Activated B cell treated with CpG ODN at 0.5 μM for 24 hours (primary cell): ENCODE measurements around the gene DTD1. TPM values are rescaled to one million over a fixed set of nuclear protein-coding genes. Genes with fewer than 3 reads are reported as not detected.
A peak's percentile ranks its signal among the peaks of the same experiment; 100 is the strongest.

Experiments used
- ATAC-seq: fragments of 200-7000 bp; cut with Tn5 transposase; one replicate; pipeline ENCODE4 v1.10.0; 2021; ENCODE audit warnings: low read depth, mild to moderate bottlenecking, moderate library complexity
- CTCF ChIA-PET: fragments of 350-600 bp; sonication (Branson Sonifier 250); formaldehyde crosslinking; loops from one replicate; lab custom pipeline; 2021; ENCODE audit warnings: antibody characterized with exemption; lab: Charles Lee
- POLR2A ChIA-PET: fragments of 350-600 bp; sonication (Branson Sonifier 250); formaldehyde crosslinking; loops from one replicate; lab custom pipeline; 2021; ENCODE audit warnings: antibody characterized with exemption; lab: Charles Lee
- DNase-seq: peaks from one replicate; pipeline ENCODE4 v3.0.0; 2022
- H3K27ac Mint-ChIP-seq: one replicate; pipeline ENCODE4 v1.8.0; 2020; ENCODE audit warnings: mixed read lengths
- H3K27me3 Mint-ChIP-seq: one replicate; pipeline ENCODE4 v1.8.0; 2021; ENCODE audit warnings: mixed read lengths
- H3K36me3 Mint-ChIP-seq: one replicate; pipeline ENCODE4 v1.8.0; 2021; ENCODE audit warnings: low read depth, mixed read lengths
- H3K4me1 Mint-ChIP-seq: one replicate; pipeline ENCODE4 v1.8.0; 2021; ENCODE audit warnings: mixed read lengths
- H3K4me3 Mint-ChIP-seq: one replicate; pipeline ENCODE4 v1.8.0; 2020; ENCODE audit warnings: mild to moderate bottlenecking, mixed read lengths
- H3K9me3 Mint-ChIP-seq: one replicate; pipeline ENCODE4 v1.8.0; 2020; ENCODE audit warnings: mixed read lengths
- intact Hi-C: fragments of 100-400 bp; cut with micrococcal nuclease; formaldehyde crosslinking; loops from one replicate; pipeline ENCODE4 v1.15.1; 2024
- total RNA-seq: library from RNA; stranded (reverse); gene quantifications from 2 replicates; pipeline ENCODE4 v1.2.3, GENCODE V29; 2022
- TF ChIP-seq, protein P1 (sequence below): fragments of 200-600 bp; IDR thresholded peaks from one replicate; pipeline ENCODE4 v1.8.0; 2022; ENCODE audit warnings: antibody characterized with exemption, mild to moderate bottlenecking

DTD1 gene
- total RNA-seq, 1 donor from 2014 or later: 27.5 TPM

DNA sequence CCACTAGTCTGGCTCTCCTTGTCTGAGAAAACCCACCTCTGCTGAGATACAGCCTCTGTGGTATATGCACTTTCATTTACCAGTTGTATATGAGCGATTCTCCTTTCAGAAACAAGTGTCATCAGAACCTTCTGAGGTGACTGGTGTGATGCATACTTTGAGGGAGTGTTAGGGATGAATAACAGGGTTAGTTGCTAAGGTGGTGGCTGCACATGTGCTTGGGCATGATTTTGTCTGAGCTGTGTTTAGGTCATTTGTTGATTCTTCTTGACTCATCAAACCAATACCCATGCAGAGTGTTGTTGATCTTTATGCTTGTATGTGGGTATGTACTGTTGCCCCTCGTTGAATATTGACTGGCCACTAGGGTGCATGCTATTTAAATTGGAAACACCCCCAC lies 25.7 kb downstream of the DTD1 start:
- TF ChIP-seq, protein P1, sequence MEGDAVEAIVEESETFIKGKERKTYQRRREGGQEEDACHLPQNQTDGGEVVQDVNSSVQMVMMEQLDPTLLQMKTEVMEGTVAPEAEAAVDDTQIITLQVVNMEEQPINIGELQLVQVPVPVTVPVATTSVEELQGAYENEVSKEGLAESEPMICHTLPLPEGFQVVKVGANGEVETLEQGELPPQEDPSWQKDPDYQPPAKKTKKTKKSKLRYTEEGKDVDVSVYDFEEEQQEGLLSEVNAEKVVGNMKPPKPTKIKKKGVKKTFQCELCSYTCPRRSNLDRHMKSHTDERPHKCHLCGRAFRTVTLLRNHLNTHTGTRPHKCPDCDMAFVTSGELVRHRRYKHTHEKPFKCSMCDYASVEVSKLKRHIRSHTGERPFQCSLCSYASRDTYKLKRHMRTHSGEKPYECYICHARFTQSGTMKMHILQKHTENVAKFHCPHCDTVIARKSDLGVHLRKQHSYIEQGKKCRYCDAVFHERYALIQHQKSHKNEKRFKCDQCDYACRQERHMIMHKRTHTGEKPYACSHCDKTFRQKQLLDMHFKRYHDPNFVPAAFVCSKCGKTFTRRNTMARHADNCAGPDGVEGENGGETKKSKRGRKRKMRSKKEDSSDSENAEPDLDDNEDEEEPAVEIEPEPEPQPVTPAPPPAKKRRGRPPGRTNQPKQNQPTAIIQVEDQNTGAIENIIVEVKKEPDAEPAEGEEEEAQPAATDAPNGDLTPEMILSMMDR: no peak
- Mint-ChIP-seq H3K4me1 (no peaks in the 10 kb centered on the region), H3K27me3 (no peaks in the 10 kb centered on the region), H3K36me3 (peaks cover 38% of the 10 kb centered on the region), H3K9me3 (no peaks in the 10 kb centered on the region), H3K4me3 (no peak overlapping the region), H3K27ac (no peak overlapping the region)
- ChIA-PET POLR2A (no interaction called here), CTCF (no interaction called here)
- ATAC-seq: no peak
- intact Hi-C loops: no loop called here
- no peak for DNase-seq

- Mint-ChIP-seq H3K9me3 (no peaks in the 10 kb centered on the region), H3K27ac (no peak overlapping the region), H3K4me1 (no peaks in the 10 kb centered on the region), H3K4me3 (no peak overlapping the region), H3K36me3 (peaks cover 38% of the 10 kb centered on the region), H3K27me3 (no peaks in the 10 kb centered on the region)
- ChIA-PET CTCF (no interaction called here), POLR2A (no interaction called here)
- TF ChIP-seq, protein P1: no peak
- ATAC-seq (no peak), DNase-seq (no peak)
- intact Hi-C loops: no loop called here
Observed at GRCh38 chr20:18614244-18614643, 26.4 kb downstream of the DTD1 start.

DNA sequence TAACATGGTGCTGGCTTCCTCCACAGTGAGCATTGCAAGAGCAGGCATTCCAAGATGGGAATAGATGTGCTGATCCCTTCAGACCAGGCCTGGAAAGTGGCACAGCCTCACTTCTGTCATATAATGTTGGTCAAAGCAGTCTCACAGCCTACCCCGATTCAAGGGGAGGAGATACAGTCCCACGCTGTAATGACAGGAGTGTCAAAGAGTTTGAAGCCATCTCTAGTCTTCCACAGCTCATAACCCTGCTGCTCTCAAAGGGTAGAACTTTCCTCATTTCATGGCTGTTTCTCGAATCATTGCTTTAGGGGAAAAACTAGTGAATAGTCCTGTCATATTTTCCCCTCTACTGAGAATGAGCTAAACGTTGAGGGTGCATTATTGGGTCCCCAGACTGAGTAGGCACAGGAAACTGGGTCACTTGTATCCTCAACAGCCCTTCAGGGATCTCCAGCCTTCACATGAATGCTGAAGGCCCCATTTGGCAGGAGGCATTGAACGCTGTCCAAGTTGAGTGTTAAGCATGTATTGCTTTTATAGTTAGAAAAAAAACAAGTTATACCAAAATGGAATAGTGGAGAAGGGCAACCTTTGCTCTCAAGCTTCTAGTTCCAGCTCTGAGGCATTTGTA lies 27.3 kb downstream of the DTD1 start:
- no peaks in the 10 kb centered on the region for H3K4me1 Mint-ChIP-seq
- intact Hi-C loops: no loop called here
- no peak overlapping the region for H3K27ac Mint-ChIP-seq
- ChIA-PET POLR2A (no interaction called here), CTCF (no interaction called here)
- TF ChIP-seq, protein P1: no peak
- no peak overlapping the region for H3K4me3 Mint-ChIP-seq
- no peak for ATAC-seq
- H3K27me3 Mint-ChIP-seq: no peaks in the 10 kb centered on the region
- no peak for DNase-seq
- H3K9me3 Mint-ChIP-seq: no peaks in the 10 kb centered on the region
- H3K36me3 Mint-ChIP-seq: peaks cover 32% of the 10 kb centered on the region

DNA sequence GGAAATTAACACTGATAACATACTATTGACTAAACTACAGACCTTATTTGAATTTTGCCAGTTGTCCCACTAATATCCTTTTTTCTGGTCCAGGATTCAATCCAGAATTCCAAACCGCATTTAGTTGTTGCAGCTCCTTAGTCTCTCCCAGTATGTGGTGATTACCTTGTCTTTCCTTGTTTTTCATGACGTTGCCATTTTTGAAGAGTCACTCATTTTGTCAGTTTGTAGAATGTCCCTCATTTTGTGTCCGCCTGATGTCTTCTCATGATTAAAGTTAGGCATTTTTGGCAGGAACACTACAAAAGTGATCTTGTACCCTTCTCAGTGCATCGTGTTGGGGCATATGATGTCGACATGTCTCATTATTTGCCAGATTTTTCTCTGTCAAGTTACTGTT lies 33.1 kb downstream of the DTD1 start:
- Mint-ChIP-seq H3K4me3 (no peak overlapping the region), H3K36me3 (peaks cover 20% of the 10 kb centered on the region), H3K4me1 (no peaks in the 10 kb centered on the region), H3K27ac (no peak overlapping the region), H3K9me3 (no peaks in the 10 kb centered on the region), H3K27me3 (no peaks in the 10 kb centered on the region)
- ATAC-seq: no peak
- POLR2A ChIA-PET: no interaction called here
- CTCF ChIA-PET: no interaction called here
- no peak for DNase-seq
- intact Hi-C loops: no loop called here
- TF ChIP-seq, protein P1: no peak

DNA sequence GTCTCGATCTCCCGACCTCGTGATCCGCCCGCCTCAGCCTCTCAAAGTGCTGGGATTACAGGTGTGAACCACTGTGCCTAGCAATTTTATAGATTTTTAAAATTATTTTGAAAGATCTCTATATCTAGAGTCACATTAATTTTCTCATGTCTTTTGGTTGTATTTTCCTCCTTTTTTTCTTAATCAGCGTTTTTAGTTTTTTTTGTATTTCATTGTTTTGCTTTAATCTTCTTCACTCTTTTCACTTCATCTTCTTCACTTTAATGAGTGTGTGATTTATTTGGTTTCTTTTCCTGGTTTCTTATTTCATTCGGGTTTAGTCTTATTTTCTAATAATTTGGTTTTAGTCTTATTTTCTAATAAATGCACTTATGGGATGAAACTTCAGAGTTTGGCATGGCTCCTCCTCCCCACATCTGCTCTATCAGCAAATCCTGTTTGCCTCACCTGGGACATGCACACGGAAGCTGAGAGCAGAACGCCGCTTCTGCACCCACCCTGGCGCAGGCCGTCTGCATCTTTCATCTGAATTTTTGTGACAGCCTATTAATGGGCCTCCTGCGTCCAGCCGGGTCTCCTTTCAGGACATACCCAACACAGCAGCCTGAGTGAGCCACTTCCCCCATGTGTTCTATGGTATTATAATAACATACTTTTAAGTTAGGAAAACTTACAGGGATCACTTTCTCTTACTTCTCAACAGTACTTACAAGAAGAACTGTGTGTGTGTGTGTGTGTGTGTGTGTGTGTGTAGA lies 35.5 kb downstream of the DTD1 start:
- intact Hi-C loops: no loop called here
- DNase-seq (no peak), ATAC-seq (no peak)
- H3K4me1 Mint-ChIP-seq: no peaks in the 10 kb centered on the region
- TF ChIP-seq, protein P1: no peak
- no peaks in the 10 kb centered on the region for H3K9me3 Mint-ChIP-seq
- peak overlapping the region; percentile 35 for H3K27ac Mint-ChIP-seq
- H3K4me3 Mint-ChIP-seq: no peak overlapping the region
- peaks cover 17% of the 10 kb centered on the region for H3K36me3 Mint-ChIP-seq
- ChIA-PET POLR2A (no interaction called here), CTCF (no interaction called here)
- H3K27me3 Mint-ChIP-seq: no peaks in the 10 kb centered on the region
